Thoracic aorta (tissue), 2 donors: ENCODE measurements around the gene PLEKHN1. TPM values are rescaled to one million over a fixed set of nuclear protein-coding genes. Genes with fewer than 3 reads are reported as not detected.

Experiments
- ATAC-seq: fragments of 150-250 bp; one replicate; pipeline ENCODE4 v1.8.0; 2017; ENCODE audit warnings: low read depth; ENCODE audit not compliant: insufficient number of reproducible peaks, low FRiP score
- DNase-seq: peaks from one replicate; pipeline ENCODE4 v3.0.0-alpha.2; 2020; ENCODE audit warnings: low spot score
- H3K27ac ChIP-seq, 2 donors: fragments of 200-600 bp; sonication (generic); 1 replicate in 1 of 2; 2 replicates in 1 of 2; pipeline ENCODE4 v1.5.1; 2016; ENCODE audit warnings: mild to moderate bottlenecking in 2 of 2, moderate library complexity in 2 of 2
- H3K27me3 ChIP-seq: fragments of 200-600 bp; sonication (generic); replicated peaks from 2 replicates; pipeline ENCODE4 v1.6.0; 2016; ENCODE audit warnings: mild to moderate bottlenecking; ENCODE audit not compliant: insufficient read depth
- H3K36me3 ChIP-seq: fragments of 200-600 bp; sonication (generic); one replicate; pipeline ENCODE4 v1.5.1; 2016
- H3K4me1 ChIP-seq, 2 donors: fragments of 200-600 bp; sonication (generic); 1 replicate in 1 of 2; 2 replicates in 1 of 2; pipeline versions ENCODE4 v1.5.1 to v1.6.0; 2016; ENCODE audit warnings: low read depth in 2 of 2, mild to moderate bottlenecking in 1 of 2; ENCODE audit not compliant: control insufficient read depth in 1 of 2
- H3K4me3 ChIP-seq: fragments of 200-600 bp; sonication (generic); 2 replicates; pipeline ENCODE4 v1.5.1; 2016; ENCODE audit warnings: mild to moderate bottlenecking
- H3K9me3 ChIP-seq: fragments of 200-600 bp; sonication (generic); 2 replicates; pipeline ENCODE4 v1.5.1; 2016
- total RNA-seq, 2 donors: library from RNA; depleted of rRNA; stranded (reverse); fragments of >200 nt; gene quantifications; one replicate each; pipeline versions ENCODE4 v1.1.0 to v1.2.3, GENCODE V29; 2016
- TF ChIP-seq, protein P1 (sequence below): fragments of 200-600 bp; sonication (generic); IDR thresholded peaks from one replicate; pipeline ENCODE4 v1.5.1; 2019; ENCODE audit warnings: antibody characterized with exemption

PLEKHN1 gene
- total RNA-seq, 2 donors from 2014 or later, result 0.27 TPM; not detected in 1

DNA sequence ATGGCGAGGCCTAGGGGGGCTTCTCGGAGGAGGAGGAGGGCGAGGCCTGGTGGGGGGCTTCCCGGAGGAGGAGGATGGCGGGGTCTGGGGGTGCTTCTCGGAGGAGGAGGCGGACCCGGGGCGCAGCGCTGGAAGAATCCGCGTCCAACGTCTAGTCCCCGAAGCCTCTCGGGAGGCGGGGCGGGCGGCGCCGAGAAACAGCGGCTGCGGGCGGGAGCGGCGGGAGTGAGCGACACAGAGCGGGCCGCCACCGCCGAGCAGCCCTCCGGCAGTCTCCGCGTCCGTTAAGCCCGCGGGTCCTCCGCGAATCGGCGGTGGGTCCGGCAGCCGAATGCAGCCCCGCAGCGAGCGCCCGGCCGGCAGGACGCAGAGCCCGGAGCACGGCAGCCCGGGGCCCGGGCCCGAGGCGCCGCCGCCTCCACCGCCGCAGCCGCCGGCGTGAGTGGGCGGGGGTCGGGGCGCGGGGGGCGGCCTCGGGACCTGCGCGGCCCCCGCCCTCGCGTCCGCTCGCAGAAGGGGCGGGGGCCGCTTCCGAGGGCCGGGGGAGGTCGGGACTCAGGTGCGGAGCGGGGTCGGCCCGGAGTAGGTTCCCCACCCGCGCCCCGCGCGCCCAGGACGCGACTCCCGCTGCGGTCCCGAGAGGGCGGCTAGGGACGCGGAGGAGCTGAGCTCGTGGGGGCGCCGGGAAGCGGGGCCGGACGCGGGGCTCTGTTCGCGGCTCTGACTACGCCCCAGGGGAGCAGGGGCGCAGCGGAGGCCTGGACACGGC lies 5.7 kb upstream of the PLEKHN1 start, which contains the start of gene KLHL17:
KLHL17 (plus strand) TSS at position 222 of the 769 bp plus-strand sequence; CDS start at position 332, 110 bp downstream.
- TF ChIP-seq, protein P1, sequence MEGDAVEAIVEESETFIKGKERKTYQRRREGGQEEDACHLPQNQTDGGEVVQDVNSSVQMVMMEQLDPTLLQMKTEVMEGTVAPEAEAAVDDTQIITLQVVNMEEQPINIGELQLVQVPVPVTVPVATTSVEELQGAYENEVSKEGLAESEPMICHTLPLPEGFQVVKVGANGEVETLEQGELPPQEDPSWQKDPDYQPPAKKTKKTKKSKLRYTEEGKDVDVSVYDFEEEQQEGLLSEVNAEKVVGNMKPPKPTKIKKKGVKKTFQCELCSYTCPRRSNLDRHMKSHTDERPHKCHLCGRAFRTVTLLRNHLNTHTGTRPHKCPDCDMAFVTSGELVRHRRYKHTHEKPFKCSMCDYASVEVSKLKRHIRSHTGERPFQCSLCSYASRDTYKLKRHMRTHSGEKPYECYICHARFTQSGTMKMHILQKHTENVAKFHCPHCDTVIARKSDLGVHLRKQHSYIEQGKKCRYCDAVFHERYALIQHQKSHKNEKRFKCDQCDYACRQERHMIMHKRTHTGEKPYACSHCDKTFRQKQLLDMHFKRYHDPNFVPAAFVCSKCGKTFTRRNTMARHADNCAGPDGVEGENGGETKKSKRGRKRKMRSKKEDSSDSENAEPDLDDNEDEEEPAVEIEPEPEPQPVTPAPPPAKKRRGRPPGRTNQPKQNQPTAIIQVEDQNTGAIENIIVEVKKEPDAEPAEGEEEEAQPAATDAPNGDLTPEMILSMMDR, result no peak
- Histone ChIP-seq H3K9me3 (no peaks in the 10 kb centered on the region), H3K4me1 (peaks cover 15 to 35% of the 10 kb centered on the region in 2 donors), H3K27ac (no peak within 1 kb of the TSS), H3K4me3 (peak within 1 kb of the TSS; percentile 87), H3K36me3 (peaks cover 15% of the 10 kb centered on the region), H3K27me3 (no peaks in the 10 kb centered on the region)
- ATAC-seq (no peak), DNase-seq (no peak)

DNA sequence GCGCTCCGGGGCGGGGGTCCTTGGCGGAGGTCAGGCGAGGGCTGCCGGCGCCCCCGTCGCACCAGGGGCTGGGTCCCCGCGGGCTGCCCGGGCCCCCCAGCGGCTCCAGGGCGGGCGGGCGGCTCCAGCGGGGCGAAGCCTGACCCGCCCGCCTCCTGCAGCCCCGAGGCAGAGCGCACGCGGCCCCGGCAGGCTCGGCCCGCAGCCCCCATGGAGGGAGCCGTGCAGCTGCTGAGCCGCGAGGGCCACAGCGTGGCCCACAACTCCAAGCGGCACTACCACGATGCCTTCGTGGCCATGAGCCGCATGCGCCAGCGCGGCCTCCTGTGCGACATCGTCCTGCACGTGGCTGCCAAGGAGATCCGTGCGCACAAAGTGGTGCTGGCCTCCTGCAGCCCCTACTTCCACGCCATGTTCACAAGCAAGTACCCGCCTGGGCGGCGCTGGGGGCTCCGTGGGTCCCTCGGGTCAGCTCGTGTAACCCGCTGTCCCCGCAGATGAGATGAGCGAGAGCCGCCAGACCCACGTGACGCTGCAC lies 5.1 kb upstream of the PLEKHN1 start:
- Histone ChIP-seq H3K36me3 (peaks cover 9% of the 10 kb centered on the region), H3K27me3 (no peaks in the 10 kb centered on the region), H3K27ac (no peak overlapping the region), H3K4me3 (peak overlapping the region; percentile 87), H3K4me1 (peaks cover 19 to 40% of the 10 kb centered on the region in 2 donors), H3K9me3 (no peaks in the 10 kb centered on the region)
- TF ChIP-seq, protein P1, result no peak
- no peak for ATAC-seq
- no peak for DNase-seq

DNA sequence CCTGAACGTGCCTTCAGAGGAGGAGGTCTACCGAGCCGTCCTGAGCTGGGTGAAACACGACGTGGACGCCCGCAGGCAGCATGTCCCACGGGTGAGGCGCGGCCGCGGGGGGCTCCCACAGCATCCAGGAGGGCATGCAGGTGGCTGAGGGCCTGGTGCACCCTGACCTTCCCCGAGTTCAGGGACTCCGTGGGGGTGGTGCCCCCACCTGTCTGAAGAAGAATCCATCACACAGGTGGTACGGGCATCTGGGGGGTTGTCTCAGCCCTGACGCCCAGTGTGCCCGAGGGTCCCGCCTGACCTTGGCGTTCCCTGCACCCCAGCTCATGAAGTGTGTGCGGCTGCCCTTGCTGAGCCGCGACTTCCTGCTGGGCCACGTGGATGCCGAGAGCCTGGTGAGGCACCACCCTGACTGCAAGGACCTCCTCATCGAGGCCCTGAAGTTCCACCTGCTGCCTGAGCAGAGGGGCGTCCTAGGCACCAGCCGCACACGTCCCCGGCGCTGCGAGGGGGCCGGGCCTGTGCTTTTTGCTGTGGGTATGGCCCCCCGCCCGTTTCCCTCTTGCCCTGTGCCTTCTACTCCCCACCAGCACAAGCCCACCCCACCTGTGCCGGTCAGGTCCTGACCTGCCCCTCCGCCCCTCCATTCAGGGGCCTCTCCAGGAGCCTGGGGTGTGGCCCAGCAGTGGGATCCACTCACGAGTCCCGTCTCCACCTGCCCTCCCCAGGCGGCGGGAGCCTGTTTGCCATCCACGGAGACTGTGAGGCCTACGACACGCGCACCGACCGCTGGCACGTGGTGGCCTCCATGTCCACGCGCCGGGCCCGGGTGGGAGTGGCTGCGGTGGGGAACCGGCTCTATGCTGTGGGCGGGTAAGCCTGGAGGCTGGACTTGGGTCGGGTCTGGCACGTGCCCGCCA lies 3.6 kb upstream of the PLEKHN1 start:
- H3K36me3 ChIP-seq, result no peaks in the 10 kb centered on the region

DNA sequence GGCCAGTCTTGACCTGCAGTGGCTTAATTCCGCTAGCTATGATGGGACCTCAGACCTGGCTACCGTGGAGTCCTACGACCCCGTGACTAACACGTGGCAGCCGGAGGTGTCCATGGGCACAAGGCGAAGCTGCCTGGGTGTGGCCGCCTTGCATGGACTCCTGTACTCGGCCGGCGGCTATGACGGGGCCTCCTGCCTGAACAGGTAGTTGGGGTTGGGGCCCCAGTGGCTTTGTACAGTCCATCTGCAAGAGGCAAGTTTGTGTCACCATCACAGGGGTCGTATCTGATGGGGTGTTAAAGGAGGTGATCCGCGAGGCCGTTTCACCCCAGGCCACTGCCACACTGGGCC lies 3.0 kb upstream of the PLEKHN1 start:
- no peak overlapping the region for H3K27ac ChIP-seq
- H3K4me3 ChIP-seq, result no peak overlapping the region
- H3K4me1 ChIP-seq, result peaks cover 16 to 31% of the 10 kb centered on the region in 2 donors
- no peaks in the 10 kb centered on the region for H3K9me3 ChIP-seq
- TF ChIP-seq, protein P1, result no peak
- no peaks in the 10 kb centered on the region for H3K27me3 ChIP-seq
- no peak for ATAC-seq
- DNase-seq, result no peak
- no peaks in the 10 kb centered on the region for H3K36me3 ChIP-seq

More for the DNA sequence above, 3.6 kb upstream of the PLEKHN1 start:
- H3K27ac ChIP-seq, result no peak overlapping the region
- no peaks in the 10 kb centered on the region for H3K9me3 ChIP-seq
- DNase-seq (no peak), ATAC-seq (no peak)
- H3K4me1 ChIP-seq, result peaks cover 19 to 37% of the 10 kb centered on the region in 2 donors
- no peak overlapping the region for H3K4me3 ChIP-seq
- TF ChIP-seq, protein P1, result no peak
- H3K27me3 ChIP-seq, result no peaks in the 10 kb centered on the region
